HepG2 (cell line): ENCODE results near the gene A3GALT2.

Experiments used
- CBX2 ChIP-seq, 2 experiments: fragments of 200-600 bp in 1 of 2; sonication (generic); formaldehyde crosslinking in 1 of 2; IDR thresholded peaks; 2 replicates each; pipeline versions ENCODE4 v1.7.0 to v1.8.1; 2018 to 2022; ENCODE audit warnings: low read depth in 2 of 2, low read length in 1 of 2, mild to moderate bottlenecking in 1 of 2, missing genetic modification reagents in 1 of 2
- E2F1 ChIP-seq: sonication (generic); formaldehyde crosslinking; IDR thresholded peaks from 2 replicates; pipeline ENCODE4 v1.5.0; 2020; ENCODE audit warnings: missing genetic modification reagents
- ETV5 ChIP-seq: IDR thresholded peaks from 2 replicates; pipeline ENCODE4 v1.6.1; 2018; ENCODE audit warnings: missing biosample characterization, missing genetic modification reagents, inconsistent platforms, borderline replicate concordance
- EZH2 ChIP-seq: conservative IDR thresholded peaks from 2 replicates; pipeline ENCODE4 v1.6.1; 2012; ENCODE audit warnings: mild to moderate bottlenecking, low read depth, low read length, moderate library complexity
- GLI4 ChIP-seq: sonication (generic); formaldehyde crosslinking; IDR thresholded peaks from 2 replicates; pipeline ENCODE4 v1.5.1; 2020; ENCODE audit warnings: missing genetic modification reagents, mild to moderate bottlenecking, moderate library complexity, borderline replicate concordance
- JUNB ChIP-seq: sonication (generic); formaldehyde crosslinking; IDR thresholded peaks from 2 replicates; pipeline ENCODE4 v1.8.0; 2022; ENCODE audit warnings: missing genetic modification reagents, mild to moderate bottlenecking, borderline replicate concordance
- NFRKB ChIP-seq: fragments of 450-650 bp; IDR thresholded peaks from 2 replicates; pipeline ENCODE4 v1.6.1; 2017
- POLR2A ChIP-seq, 2 experiments: IDR thresholded peaks; 2 replicates each; pipeline ENCODE4 v1.6.1; 2011; ENCODE audit warnings: low read depth in 2 of 2, low read length in 2 of 2, mild to moderate bottlenecking in 1 of 2, moderate library complexity in 1 of 2; ENCODE audit not compliant: insufficient read depth in 1 of 2
- POLR2G ChIP-seq: fragments of 200-400 bp; formaldehyde crosslinking; IDR thresholded peaks from 2 replicates; pipeline ENCODE4 v1.6.1; 2018; ENCODE audit warnings: mild to moderate bottlenecking, low read depth, low read length, moderate library complexity
- SOX6 ChIP-seq, 2 experiments: fragments of 450-650 bp in 1 of 2; sonication (generic) in 1 of 2; formaldehyde crosslinking in 1 of 2; IDR thresholded peaks; 2 replicates each; pipeline versions ENCODE4 v1.4.0 to v1.6.1; 2017 to 2020; ENCODE audit warnings: antibody characterized with exemption in 1 of 2, mild to moderate bottlenecking in 1 of 2, missing genetic modification reagents in 1 of 2
- ZBTB40 ChIP-seq, 2 experiments: fragments of 450-650 bp in 1 of 2; sonication (generic) in 1 of 2; formaldehyde crosslinking in 1 of 2; IDR thresholded peaks; 2 replicates each; pipeline versions ENCODE4 v1.6.1 to v1.8.0; 2016 to 2022; ENCODE audit warnings: antibody characterized with exemption in 1 of 2, mild to moderate bottlenecking in 1 of 2, missing genetic modification reagents in 1 of 2
- ZBTB7A ChIP-seq: sonication (generic); formaldehyde crosslinking; IDR thresholded peaks from 2 replicates; pipeline ENCODE4 v1.8.0; 2022; ENCODE audit warnings: mild to moderate bottlenecking, missing genetic modification reagents
- ZFP1 ChIP-seq: IDR thresholded peaks from 2 replicates; pipeline ENCODE4 v1.6.1; 2016
- ZKSCAN8 ChIP-seq: IDR thresholded peaks from 2 replicates; pipeline ENCODE4 v1.6.1; 2016; ENCODE audit warnings: borderline replicate concordance, missing genetic modification reagents, missing compliant biosample characterization

- TF ChIP-seq GLI4 (CRISPR knock-in tag): no peak
- TF ChIP-seq EZH2: no peak
- no peak for TF ChIP-seq POLR2G
- TF ChIP-seq ZBTB40 (IDR thresholded peaks at IDR 0.05): no peak
- TF ChIP-seq ZBTB40 (CRISPR knock-in tag; IDR thresholded peaks at IDR 0.05): no peak
- no peak for TF ChIP-seq ZKSCAN8 (CRISPR knock-in tag)
- TF ChIP-seq ZBTB7A (CRISPR knock-in tag): no peak
- no peak for TF ChIP-seq ZFP1 (CRISPR knock-in tag)
- no peak for TF ChIP-seq SOX6 (IDR thresholded peaks at IDR 0.05)
- no peak for TF ChIP-seq SOX6 (CRISPR knock-in tag; IDR thresholded peaks at IDR 0.05)
- no peak for TF ChIP-seq ETV5 (CRISPR knock-in tag)
- no peak for TF ChIP-seq NFRKB
- no peak for TF ChIP-seq JUNB
- TF ChIP-seq POLR2A (IDR thresholded peaks at IDR 0.05; ENCODE audit: insufficient read depth in 1 of 2, low read depth in 2 of 2, low read length in 2 of 2): no peak
- TF ChIP-seq E2F1 (CRISPR knock-in tag): no peak
- TF ChIP-seq CBX2 (IDR thresholded peaks at IDR 0.05; ENCODE audit: low read depth, low read length): no peak
- no peak for TF ChIP-seq CBX2 (CRISPR knock-in tag; IDR thresholded peaks at IDR 0.05; ENCODE audit: low read depth)
Measured at GRCh38 chr1:33350611-33351280, 29.8 kb upstream of the A3GALT2 start.
